ENCODE results near the gene ZDHHC14.
A peak's percentile ranks its signal among the peaks of the same experiment; 100 is the strongest.

Gene ZDHHC14

DNA sequence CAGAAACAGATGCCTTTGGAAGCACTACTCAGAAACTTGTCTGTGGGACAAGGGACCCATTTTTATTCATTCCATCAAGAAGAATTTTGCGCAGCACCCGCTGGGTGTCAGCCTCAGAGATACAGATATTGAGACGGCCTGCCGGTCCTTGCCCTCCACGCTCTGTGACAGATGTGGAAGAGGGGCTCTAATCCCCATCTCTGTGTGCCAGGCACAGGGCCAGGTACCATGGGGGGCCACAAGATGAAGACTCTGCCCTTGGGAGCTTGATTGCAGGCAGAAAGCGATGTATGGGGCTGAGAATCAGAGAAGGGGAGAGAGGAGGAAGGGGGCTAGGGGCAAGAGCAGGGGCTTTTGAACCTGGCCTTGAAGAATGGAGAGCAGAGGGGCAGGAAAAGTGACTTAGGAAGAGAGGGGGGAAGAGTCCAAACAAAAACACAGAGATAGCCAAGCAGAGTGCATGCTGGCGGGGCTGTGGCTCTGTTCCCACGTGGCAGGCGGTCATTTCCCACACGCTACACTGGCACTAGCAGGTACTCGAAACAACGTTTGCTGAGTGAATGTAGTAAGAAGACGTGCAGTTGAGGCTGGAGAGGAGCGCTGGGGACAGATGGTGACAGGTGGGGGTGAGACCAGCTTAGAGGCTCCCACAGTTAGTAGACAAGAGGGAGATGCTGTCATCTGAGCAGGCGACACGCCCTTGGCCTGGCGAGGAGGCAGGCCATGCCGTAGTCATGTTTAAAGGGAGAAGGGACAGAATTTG lies 271.8 kb downstream of the ZDHHC14 start:
- Histone ChIP-seq H3K27me3 (ENCODE audit: low read depth) (no peaks in the 10 kb centered on the region), H3K4me1 (no peaks in the 10 kb centered on the region), H3K4me3 (no peak overlapping the region), H3K36me3 (replicated peaks) (no peaks in the 10 kb centered on the region), H3K9me3 (no peaks in the 10 kb centered on the region)
- DNase-seq (ENCODE audit: low spot score in 2 of 2): no peak
- in situ Hi-C loops (cut with MboI; ENCODE audit: low sequenced_read_pairs): no loop called here

GRCh38 chr6:157653521-157653920 lies 272.5 kb downstream of the ZDHHC14 start:
- Histone ChIP-seq H3K9me3 (no peaks in the 10 kb centered on the region), H3K27me3 (ENCODE audit: low read depth) (no peaks in the 10 kb centered on the region), H3K36me3 (replicated peaks) (no peaks in the 10 kb centered on the region), H3K4me3 (no peak overlapping the region), H3K4me1 (no peaks in the 10 kb centered on the region)
- in situ Hi-C loops (cut with MboI; ENCODE audit: low sequenced_read_pairs): no loop called here
- DNase-seq (ENCODE audit: low spot score in 2 of 2): no peak

GRCh38 chr6:157655139-157655538 lies 274.1 kb downstream of the ZDHHC14 start:
- no peak for DNase-seq (ENCODE audit: low spot score in 2 of 2)
- Histone ChIP-seq H3K4me3 (no peak overlapping the region), H3K36me3 (replicated peaks) (no peaks in the 10 kb centered on the region), H3K27me3 (ENCODE audit: low read depth) (no peaks in the 10 kb centered on the region), H3K9me3 (no peaks in the 10 kb centered on the region), H3K4me1 (no peaks in the 10 kb centered on the region)
- in situ Hi-C loops (cut with MboI; ENCODE audit: low sequenced_read_pairs): no loop called here

DNA sequence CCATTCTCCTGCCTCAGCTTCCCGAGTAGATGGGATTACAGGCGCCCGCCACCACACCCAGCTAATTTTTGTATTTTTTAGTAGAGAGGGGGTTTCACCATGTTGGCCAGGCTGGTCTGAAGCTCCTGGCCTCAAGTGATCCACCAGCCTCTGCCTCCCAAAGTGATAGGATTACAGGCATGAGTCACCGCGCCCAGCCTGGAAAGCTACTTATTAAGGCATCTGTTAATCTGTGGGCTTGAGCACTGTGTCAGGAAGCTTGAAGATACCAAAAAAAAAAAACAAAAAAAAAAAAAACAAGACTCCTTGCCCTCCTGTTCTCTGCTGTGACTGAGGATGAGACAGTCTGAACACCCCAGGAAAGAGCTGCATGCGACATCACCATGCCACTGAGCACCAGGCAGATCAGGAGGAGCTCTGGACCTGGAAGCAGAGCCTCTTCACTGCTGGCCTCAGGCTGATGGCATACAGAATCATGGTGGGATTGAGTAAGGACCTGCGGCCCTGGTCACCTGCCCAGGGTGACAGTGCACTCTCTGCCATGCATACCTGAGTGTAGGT lies 275.5 kb downstream of the ZDHHC14 start:
- no peak for DNase-seq (ENCODE audit: low spot score in 2 of 2)

DNA sequence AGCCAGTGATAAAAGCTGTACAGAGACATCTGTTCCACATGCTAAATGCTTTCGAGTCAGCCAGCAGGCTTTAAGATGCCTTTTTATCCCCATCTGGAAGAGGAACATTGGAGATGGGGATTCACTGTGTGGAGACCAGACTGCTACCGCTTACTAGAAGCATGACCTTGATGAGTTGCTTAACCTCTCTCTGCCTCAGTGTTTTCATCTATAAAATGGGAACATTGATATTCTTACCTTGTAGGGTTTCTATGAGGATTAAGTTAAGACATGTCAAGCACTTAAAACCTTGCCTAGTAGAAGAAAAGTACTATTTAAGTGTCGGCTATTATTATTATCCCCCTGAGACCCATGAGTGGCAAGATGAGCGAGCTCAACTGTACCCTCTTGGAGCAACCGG lies 276.8 kb downstream of the ZDHHC14 start:
- H3K4me3 ChIP-seq: no peak overlapping the region
- no peaks in the 10 kb centered on the region for H3K27me3 ChIP-seq (ENCODE audit: low read depth)
- DNase-seq (ENCODE audit: low spot score in 2 of 2): no peak
- no peaks in the 10 kb centered on the region for H3K9me3 ChIP-seq
- in situ Hi-C loops (cut with MboI; ENCODE audit: low sequenced_read_pairs): no loop called here
- H3K36me3 ChIP-seq (replicated peaks): no peaks in the 10 kb centered on the region
- H3K4me1 ChIP-seq: no peaks in the 10 kb centered on the region

More for the DNA sequence above, 275.5 kb downstream of the ZDHHC14 start:
- in situ Hi-C loops (cut with MboI; ENCODE audit: low sequenced_read_pairs): no loop called here
- Histone ChIP-seq H3K27me3 (ENCODE audit: low read depth) (no peaks in the 10 kb centered on the region), H3K4me3 (no peak overlapping the region), H3K9me3 (no peaks in the 10 kb centered on the region), H3K4me1 (no peaks in the 10 kb centered on the region), H3K36me3 (replicated peaks) (no peaks in the 10 kb centered on the region)

DNA sequence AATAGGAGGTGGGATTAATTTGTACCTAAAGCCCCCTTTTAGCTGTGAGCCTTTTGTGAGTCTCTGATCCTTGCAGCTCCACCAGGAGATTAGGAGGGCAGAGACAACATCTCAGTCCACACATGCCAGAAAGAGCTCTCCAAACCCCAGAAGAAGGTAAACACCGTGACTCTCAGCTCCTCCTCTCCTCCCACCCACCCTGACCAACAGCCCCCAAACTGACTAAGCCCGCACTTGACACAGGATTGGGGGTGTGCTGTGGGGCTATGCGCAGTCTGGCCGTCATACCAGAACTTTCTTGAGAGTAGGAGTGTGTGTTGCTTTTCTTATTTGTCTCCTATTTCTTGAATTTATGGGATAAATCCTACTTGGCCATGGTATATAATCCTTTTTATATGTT lies 277.3 kb downstream of the ZDHHC14 start:
- Histone ChIP-seq H3K4me3 (no peak overlapping the region), H3K4me1 (no peaks in the 10 kb centered on the region), H3K27me3 (ENCODE audit: low read depth) (no peaks in the 10 kb centered on the region), H3K36me3 (replicated peaks) (no peaks in the 10 kb centered on the region), H3K9me3 (no peaks in the 10 kb centered on the region)
- no peak for DNase-seq (ENCODE audit: low spot score in 2 of 2)
- in situ Hi-C loops (cut with MboI; ENCODE audit: low sequenced_read_pairs): no loop called here

DNA sequence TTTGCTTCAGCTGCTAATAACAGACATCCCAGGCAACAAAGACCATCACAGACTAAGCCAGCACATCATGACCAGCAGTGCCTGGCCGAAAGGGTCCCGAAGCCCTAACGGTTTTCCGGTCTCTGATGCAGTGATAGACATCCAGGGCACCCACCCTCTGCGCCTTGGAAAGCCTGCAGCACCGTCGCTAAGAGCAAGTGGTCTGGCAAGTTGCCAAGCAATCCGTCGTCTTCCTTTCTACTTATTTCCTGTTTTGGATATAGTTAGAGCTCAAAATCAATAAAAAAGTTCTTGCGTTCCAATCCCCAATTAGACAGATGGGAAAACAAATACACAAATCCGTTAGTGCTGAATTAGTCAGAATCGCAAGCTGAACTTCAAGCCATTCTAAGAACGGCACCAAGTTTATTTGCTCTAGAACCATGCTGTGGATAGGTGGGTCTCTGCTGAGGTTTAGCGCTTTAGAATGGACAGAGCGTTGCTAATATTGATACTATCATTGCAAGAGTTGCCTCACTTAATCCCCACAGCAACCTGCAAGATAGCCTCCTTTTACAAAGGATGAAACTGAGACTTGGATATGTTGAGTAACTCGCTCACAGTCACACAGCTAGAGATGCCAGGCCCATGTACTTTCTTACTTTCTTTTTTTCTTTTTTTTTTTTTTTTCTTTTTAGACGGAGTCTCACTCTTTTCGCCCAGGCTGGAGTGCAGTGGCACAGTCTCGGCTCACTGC lies 278.7 kb downstream of the ZDHHC14 start:
- H3K27me3 ChIP-seq (ENCODE audit: low read depth): no peaks in the 10 kb centered on the region
- H3K4me1 ChIP-seq: no peaks in the 10 kb centered on the region
- no peaks in the 10 kb centered on the region for H3K9me3 ChIP-seq
- DNase-seq (ENCODE audit: low spot score in 2 of 2): no peak
- no peaks in the 10 kb centered on the region for H3K36me3 ChIP-seq (replicated peaks)
- in situ Hi-C loops (cut with MboI; ENCODE audit: low sequenced_read_pairs): no loop called here
- H3K4me3 ChIP-seq: no peak overlapping the region

DNA sequence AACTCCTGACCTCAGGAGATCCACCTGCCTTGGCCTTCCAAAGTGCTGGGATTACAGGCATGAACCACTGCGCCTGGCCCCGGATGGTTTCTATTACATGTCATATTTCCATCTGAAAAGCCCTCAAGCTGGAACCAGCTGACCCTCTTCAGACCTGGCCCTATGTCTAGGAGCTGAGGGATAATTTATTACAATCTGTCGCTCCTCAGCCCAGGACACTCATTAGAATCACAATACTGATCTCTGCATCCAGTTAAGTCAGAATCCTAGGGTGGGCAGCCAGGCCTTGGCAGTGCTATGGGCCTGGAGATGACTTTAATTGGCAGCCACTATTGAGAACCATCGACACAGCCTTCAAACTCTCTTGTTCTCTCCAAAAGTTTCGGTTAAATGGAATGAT lies 279.4 kb downstream of the ZDHHC14 start:
- Histone ChIP-seq H3K27me3 (ENCODE audit: low read depth) (no peaks in the 10 kb centered on the region), H3K36me3 (replicated peaks) (no peaks in the 10 kb centered on the region), H3K4me3 (no peak overlapping the region), H3K4me1 (no peaks in the 10 kb centered on the region), H3K9me3 (no peaks in the 10 kb centered on the region)
- in situ Hi-C loops (cut with MboI; ENCODE audit: low sequenced_read_pairs): no loop called here
- peak; percentile 26 to 44 for DNase-seq (ENCODE audit: low spot score in 2 of 2)

DNA sequence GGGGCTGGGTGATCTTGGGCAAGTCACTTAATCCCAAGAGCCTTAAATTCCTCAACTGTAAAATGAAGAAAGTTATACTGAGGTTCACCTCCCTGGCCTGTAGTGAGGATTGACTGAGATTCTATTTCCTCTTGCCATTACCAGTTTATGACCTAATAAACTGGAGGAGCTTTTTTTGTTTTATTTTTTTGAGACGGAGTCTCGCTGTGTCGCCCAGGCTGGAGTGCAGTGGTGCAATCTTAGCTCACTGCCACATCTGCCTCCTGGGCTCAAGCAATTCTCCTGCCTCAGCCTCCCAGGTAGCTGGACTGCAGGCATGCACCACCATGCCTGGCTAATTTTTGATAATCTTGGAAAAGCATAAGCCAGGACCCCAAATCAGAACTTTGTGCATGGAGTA lies 280.7 kb downstream of the ZDHHC14 start:
- Histone ChIP-seq H3K4me3 (no peak overlapping the region), H3K36me3 (replicated peaks) (no peaks in the 10 kb centered on the region), H3K4me1 (no peaks in the 10 kb centered on the region), H3K9me3 (no peaks in the 10 kb centered on the region), H3K27me3 (ENCODE audit: low read depth) (no peaks in the 10 kb centered on the region)
- DNase-seq (ENCODE audit: low spot score in 2 of 2): no peak
- in situ Hi-C loops (cut with MboI; ENCODE audit: low sequenced_read_pairs): no loop called here

- no peaks in the 10 kb centered on the region for H3K9me3 ChIP-seq
- no peak for DNase-seq (ENCODE audit: low spot score in 2 of 2)
- H3K4me1 ChIP-seq: no peaks in the 10 kb centered on the region
- no peaks in the 10 kb centered on the region for H3K36me3 ChIP-seq (replicated peaks)
- in situ Hi-C loops (cut with MboI; ENCODE audit: low sequenced_read_pairs): no loop called here
- no peak overlapping the region for H3K4me3 ChIP-seq
- no peaks in the 10 kb centered on the region for H3K27me3 ChIP-seq (ENCODE audit: low read depth)
These were observed 282.3 kb downstream of the ZDHHC14 start for GRCh38 chr6:157663261-157663660.

DNA sequence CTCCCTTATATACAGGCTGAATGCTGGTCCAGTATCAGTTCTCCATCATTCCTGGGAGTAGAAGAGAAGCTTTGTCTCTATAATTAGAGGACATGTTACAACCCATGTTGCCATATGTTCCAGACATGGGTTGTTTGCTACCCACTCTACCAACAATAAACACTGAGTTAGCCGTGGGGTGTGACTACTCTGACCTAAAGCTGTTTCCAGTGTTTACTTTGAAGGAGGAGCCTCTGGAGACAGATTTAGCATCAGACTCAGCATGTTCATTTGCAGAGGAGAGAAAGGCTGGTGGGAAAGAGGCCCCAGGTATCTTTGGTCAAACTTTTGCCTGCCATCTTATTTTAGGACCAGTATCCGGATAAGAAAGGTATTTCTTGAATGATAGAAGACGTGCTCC lies 284.2 kb downstream of the ZDHHC14 start:
- Histone ChIP-seq H3K4me3 (no peak overlapping the region), H3K4me1 (no peaks in the 10 kb centered on the region), H3K9me3 (no peaks in the 10 kb centered on the region), H3K27me3 (ENCODE audit: low read depth) (no peaks in the 10 kb centered on the region), H3K36me3 (replicated peaks) (no peaks in the 10 kb centered on the region)
- in situ Hi-C loops (cut with MboI; ENCODE audit: low sequenced_read_pairs): no loop called here
- DNase-seq (ENCODE audit: low spot score in 2 of 2): no peak

DNA sequence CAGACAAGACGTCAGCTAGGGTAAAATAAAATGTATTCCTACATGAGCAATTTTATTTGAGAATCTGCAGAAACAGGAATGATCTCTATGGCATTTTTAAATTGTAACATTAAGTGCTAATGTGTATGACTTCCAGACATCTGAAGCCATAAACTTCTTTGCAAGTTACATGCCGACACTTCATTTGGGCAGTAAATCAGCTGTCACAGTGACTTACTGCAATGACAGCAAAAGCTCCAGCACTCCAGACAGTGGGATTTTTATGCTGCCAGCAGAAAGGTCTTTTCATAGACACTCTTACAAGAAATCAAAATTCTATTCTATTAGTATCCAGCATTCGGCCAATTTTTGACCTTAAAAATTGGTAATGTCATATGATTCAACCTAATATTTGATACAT lies 285.7 kb downstream of the ZDHHC14 start:
- no peak for DNase-seq (ENCODE audit: low spot score in 2 of 2)
- no peaks in the 10 kb centered on the region for H3K9me3 ChIP-seq
- no peak overlapping the region for H3K4me3 ChIP-seq
- no peaks in the 10 kb centered on the region for H3K36me3 ChIP-seq (replicated peaks)
- H3K27me3 ChIP-seq (ENCODE audit: low read depth): no peaks in the 10 kb centered on the region
- no peaks in the 10 kb centered on the region for H3K4me1 ChIP-seq
- in situ Hi-C loops (cut with MboI; ENCODE audit: low sequenced_read_pairs): no loop called here

GRCh38 chr6:157667211-157668008 lies 286.4 kb downstream of the ZDHHC14 start:
- DNase-seq (ENCODE audit: low spot score in 2 of 2): peak; percentile 30 to 70
- in situ Hi-C loops (cut with MboI; ENCODE audit: low sequenced_read_pairs): no loop called here

GRCh38 chr6:157668009-157668401 lies 287.0 kb downstream of the ZDHHC14 start:
- Histone ChIP-seq H3K4me1 (no peaks in the 10 kb centered on the region), H3K4me3 (no peak overlapping the region), H3K9me3 (no peaks in the 10 kb centered on the region), H3K27me3 (ENCODE audit: low read depth) (no peaks in the 10 kb centered on the region), H3K36me3 (replicated peaks) (no peaks in the 10 kb centered on the region)
- in situ Hi-C loops (cut with MboI; ENCODE audit: low sequenced_read_pairs): no loop called here
- DNase-seq (ENCODE audit: low spot score in 2 of 2): no peak

More at GRCh38 chr6:157667211-157668008, 286.4 kb downstream of the ZDHHC14 start:
- Histone ChIP-seq H3K27me3 (ENCODE audit: low read depth) (no peaks in the 10 kb centered on the region), H3K4me3 (no peak overlapping the region), H3K9me3 (no peaks in the 10 kb centered on the region), H3K36me3 (replicated peaks) (no peaks in the 10 kb centered on the region), H3K4me1 (no peaks in the 10 kb centered on the region)

All from HAP-1 (cell line).